Cerebellar cortex (tissue), 1 donor: Measurements from ENCODE around the gene LRRTM3.

ENCODE experiments used
- DNase-seq: peaks from one replicate; pipeline ENCODE4 v3.0.0-alpha.2; 2015; ENCODE audit warnings: low spot score

The LRRTM3 gene

GRCh38 chr10:66934711-66935110, 8.9 kb downstream of the LRRTM3 start:
- DNase-seq: no peak

DNA sequence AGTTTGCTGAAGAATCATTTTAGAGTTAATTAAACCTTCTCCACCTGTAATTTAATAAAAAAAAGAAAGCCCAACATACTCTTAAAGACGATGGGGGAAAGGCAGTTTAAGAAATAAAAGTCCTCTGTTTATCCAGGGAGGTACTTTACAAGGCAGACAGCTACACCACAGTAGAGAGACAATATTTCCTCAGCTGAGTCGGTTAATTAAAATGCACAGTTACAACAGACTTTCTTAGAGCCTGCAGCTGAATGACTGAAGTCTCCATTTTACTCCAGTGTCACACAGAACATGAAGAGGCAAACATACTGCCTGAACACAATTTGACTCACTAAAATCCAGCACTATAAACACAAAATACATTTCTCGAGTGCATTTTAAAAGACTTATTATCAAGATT, 15.1 kb downstream of the LRRTM3 start:
- DNase-seq: no peak

- peak; percentile 35 for DNase-seq
Measured at GRCh38 chr10:66941491-66941890, 15.7 kb downstream of the LRRTM3 start.

- no peak for DNase-seq
Measured at GRCh38 chr10:66942407-66942806, 16.6 kb downstream of the LRRTM3 start.

- no peak for DNase-seq
Measured at GRCh38 chr10:66943590-66943989, 17.8 kb downstream of the LRRTM3 start.

GRCh38 chr10:66951896-66952295, 26.1 kb downstream of the LRRTM3 start:
- no peak for DNase-seq

DNA sequence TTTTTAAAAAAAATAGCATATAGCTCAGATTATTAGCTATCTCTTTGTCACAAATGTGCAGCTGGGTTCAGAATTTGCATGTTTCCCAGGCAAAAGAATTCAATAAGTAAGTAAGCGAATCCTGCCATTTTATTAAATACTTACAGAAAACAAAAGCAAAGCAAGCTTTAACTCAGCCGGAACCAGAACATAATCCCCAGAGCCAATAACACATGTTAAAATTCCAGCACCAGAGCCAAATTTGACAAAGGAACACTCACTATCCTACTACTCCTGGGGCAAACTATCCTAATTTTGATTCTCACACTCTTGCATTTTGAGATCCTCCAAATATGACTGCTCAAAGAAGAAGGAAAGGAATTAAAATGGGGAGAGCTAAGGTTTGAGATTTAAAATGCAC, 32.6 kb downstream of the LRRTM3 start:
- DNase-seq: no peak

GRCh38 chr10:66964946-66965345, 39.1 kb downstream of the LRRTM3 start:
- DNase-seq: peak; percentile 85

DNA sequence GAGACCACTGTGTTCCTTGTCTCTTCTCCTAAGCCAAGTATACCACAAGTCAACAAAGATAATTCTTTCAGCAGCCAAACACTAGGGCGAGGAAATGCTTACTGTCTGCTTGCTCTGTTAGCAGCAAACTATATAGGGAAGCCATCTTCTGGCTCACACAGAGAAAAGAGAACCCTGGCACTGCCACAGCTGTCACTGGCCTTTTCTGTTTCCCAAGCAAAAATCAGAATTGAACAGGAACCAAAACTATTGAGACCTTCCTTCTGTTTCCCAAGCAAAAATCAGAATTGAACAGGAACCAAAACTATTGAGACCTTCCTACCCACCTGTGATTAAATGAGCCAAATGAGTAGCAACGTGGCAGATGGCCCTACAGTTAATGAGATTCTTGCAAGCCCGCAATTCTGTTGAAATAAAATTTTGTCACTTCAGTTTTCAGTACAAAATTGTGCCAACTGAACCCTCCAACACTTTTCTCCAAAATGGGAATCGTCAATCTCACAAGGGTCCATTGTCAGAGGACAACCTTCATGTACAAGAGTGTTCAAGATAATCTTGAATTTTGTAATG, 54.5 kb downstream of the LRRTM3 start:
- DNase-seq: peak; percentile 88

DNA sequence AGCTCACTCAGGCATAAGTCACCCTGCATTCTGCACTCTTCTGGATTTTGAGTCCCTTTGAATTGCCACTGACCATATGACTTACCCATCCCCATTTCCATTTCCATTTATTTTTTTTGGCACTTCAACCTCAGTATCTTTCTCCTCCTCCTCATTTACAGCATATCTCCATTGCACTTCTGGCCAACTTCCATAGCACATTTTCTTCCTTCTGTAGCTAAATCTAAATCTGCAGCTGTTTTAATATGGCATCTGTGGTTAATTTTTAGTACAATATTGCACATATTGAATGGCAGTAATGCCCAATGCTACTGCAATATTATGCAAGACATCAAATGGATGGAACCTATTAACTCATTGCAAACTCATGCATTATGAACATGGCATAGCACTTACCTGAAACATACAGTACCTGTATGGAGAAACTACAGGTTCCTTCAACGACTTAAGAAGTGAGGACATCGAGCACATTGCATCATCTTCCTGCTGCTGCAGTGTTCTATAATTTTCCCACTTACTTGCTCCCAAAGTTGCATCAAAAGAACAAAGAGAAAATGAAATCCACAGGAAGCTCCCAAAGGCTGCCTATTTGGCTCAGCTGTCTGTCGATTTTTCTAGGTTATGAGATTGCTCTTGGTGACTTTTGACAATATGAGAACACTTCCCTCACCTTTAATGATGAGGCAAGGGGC, 55.7 kb downstream of the LRRTM3 start:
- peak; percentile 49 for DNase-seq

DNA sequence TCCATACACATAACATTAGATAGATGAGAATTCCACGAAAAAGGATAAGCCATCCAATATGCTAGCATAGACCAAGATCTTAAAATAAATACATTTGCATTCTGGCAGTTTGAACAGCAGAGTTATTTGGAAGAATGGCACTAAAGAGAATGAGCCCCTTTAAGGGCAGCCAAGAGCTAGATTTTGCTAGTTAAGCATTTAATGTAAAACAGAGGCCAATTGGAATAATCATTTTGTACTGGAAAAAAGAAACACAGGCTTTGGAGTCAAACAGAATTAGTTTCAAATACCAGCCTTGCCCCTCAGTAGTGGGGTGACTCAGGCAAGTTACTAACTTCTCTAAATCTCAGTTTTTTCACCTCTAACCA, 56.2 kb downstream of the LRRTM3 start:
- DNase-seq: no peak

DNA sequence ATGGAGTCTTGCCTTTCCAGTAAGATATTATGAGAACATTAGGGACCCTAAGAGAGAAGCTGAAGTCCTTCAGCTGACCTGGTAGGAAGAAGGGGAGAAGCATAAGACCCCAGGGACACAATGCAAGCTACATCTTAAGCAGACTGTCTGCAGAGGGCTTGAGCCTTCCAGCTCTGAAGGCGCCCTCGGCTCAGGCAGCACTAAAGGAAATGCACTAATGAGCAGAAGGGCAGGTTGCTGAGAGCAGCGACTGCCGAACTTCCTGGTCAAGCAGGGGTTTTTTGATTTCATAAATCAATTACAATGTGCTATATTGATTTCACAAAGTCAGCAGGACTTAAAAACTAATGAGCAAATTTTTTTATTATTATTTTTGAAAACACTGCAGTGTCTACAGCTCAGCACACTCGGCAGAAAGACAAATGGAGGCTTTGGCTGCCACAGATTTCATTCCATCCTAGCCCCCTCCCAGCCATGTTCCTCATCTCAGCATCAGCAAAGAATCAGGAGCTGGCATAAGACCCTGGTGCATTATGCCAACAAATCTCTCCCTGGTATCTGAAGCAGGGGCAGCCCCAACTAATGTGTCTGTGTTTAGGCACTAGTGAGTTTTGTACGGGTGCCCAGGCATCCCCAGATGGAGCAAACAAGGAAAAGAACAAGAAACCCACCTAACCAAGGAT, 57.1 kb downstream of the LRRTM3 start:
- DNase-seq: peak; percentile 71

DNA sequence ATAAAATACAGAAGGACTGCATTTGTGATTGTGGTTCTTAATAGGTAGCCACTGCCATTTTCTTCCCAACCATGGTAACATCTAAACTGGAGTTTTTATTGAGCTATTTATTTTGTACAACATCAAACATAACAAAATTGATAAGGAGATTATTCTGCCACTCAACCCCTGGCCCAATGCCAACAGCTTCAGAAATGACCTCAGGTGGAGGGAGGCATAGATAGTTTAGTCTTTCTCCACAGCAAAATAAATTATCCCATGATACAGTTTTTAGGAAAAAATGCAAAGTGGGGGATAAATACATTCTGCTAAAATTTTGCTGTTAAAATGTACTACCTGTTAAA, 57.6 kb downstream of the LRRTM3 start:
- peak; percentile 18 for DNase-seq

DNA sequence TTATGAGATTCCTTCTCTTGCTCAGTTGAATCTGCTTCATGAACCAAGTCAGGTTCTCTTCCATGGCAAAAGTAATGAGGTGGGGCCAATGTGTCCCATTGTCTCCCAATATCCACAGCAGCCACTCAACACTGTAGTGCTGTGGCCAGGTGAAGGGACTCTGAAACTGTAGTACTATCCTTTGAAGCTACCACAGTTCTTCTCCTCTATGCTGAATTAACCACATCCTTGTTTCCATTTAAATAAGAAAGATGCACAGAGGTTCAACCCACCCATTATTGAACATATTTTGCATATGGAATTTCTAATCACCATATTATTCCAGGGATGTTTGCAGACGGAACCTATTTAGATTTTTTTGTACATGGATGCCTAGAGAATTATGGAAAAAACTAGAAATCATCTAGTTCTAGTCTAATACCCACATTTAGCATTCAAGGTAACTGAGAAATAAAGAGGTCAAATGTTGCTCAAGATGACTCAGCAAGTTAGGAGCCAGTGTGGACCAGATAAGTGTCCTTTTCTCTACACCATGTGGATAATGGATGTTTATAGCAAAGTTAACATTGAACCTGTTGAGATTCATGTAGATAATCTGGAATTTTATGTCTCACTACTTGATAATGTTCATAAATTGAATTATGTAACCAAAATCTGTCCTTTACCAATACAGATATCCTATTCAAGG, 64.5 kb downstream of the LRRTM3 start:
- no peak for DNase-seq

DNA sequence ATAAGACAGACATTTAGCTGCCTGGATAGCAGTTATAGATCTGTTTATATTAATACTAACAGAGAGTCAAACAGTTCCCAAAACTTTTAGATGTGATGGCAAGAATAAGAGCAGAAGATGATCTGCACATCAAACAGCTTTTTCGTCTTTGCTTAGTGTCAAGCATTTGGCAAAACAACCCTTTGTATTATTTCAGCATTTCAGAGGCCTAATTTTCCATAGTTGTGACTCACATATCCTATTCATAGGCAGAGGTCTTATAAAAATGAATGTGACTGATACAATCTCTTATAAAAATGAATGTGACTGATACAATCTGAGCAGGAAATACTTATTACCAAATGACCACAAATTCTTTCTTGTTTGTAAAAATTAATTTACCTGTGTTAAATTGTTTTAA, 71.2 kb downstream of the LRRTM3 start:
- no peak for DNase-seq

DNA sequence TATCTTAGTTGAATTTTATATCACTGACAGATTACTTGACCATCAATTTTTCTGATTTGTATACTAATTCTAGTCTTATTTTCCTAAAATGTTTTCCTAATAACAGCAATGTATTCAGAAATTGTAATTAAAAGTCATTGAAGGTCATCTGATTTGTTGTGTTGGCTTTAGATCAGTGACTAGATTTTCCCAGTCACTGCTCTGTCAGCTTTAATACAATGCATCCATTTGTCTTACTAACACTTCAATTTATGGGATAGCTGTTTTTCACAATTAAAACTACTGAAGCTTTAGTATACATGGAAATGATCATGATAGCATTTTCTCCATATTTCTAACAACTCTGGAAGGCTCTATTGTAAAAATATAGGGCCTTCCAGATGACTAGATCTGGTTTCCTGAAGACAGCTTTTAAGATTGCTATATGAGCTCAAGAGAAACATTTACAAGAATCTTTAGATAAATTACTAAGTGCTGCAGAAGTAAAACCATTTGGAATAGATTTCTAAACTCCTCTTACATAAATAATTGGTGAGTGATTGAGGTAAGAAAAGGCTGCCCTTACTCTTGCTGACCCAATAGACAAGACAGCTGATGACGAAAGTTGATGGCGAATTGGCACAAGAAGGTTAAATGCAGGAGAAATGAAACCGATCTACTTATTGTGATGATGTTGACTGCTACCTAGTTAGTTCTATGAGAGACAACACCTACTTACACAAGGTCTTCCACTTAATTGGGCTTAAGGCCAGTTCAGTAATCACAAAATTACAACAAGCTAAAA, 74.1 kb downstream of the LRRTM3 start:
- no peak for DNase-seq

GRCh38 chr10:67004690-67005089, 78.9 kb downstream of the LRRTM3 start:
- DNase-seq: no peak

GRCh38 chr10:67005981-67006380, 80.1 kb downstream of the LRRTM3 start:
- no peak for DNase-seq

DNA sequence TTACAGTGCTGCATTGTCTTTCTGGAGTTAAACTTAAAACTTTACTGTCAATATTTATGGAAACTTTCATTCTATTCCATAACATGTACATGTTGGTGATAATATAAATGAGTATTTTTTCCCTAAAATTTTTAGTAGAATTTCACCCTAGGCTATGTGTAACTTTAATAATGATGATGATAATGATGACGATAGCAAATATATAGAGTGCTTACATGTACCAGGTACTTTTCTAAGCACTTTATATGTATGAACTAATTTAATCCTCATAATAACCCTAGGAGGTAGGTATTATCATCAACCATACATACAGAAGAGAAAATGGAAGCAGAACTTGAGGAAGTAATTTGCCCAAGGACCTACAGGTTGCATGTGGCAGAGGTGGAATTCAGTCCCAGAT, 85.6 kb downstream of the LRRTM3 start:
- no peak for DNase-seq

GRCh38 chr10:67011981-67012380, 86.1 kb downstream of the LRRTM3 start:
- DNase-seq: no peak

GRCh38 chr10:67015225-67015624, 89.4 kb downstream of the LRRTM3 start:
- DNase-seq: no peak

DNA sequence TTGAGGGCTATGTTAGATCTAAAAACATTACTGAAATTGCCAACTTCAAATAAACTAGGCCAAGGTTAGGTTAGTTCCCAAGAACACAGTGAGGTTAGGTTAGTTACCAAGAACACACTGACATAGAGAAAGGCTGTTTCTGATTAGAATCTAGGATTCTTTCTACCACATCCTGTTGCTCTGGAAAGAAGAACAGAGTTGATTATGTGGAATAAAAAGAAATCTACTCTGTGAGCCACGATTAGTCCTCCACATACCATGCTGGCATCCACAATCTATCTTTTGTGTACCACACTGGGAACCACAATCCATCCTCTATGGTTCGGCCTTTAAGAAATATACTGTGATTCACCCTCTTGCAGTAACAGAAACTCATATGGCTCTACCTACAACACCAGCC, 91.4 kb downstream of the LRRTM3 start:
- no peak for DNase-seq
